Measurements from ENCODE around the gene NDRG3.

DNA sequence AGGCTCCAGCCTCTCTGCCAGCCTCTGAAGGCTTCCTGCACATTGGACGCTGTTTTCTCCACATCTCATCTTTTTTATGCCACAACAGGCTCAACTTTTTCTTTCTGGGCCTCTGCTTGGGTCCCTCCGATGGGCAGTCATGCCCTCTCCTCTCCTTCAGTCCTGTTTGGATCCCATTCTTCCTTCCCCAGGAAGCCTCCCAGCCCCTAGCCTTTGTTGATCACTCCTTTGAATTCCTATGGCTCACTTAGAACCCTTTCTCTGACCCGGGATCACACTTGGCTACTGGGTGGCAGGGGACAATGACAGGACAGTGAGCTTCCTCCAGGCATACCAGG lies 104.4 kb downstream of the NDRG3 start:
- TF ChIP-seq TAF1 (IDR thresholded peaks at IDR 0.05; ENCODE audit: low read depth) (no peak), POLR2AphosphoS5 (IDR thresholded peaks at IDR 0.05) (no peak), EP300 (conservative IDR thresholded peaks at IDR 0.05; ENCODE audit: poor library complexity, severe bottlenecking) (no peak)
- TF ChIP-seq, protein P1, sequence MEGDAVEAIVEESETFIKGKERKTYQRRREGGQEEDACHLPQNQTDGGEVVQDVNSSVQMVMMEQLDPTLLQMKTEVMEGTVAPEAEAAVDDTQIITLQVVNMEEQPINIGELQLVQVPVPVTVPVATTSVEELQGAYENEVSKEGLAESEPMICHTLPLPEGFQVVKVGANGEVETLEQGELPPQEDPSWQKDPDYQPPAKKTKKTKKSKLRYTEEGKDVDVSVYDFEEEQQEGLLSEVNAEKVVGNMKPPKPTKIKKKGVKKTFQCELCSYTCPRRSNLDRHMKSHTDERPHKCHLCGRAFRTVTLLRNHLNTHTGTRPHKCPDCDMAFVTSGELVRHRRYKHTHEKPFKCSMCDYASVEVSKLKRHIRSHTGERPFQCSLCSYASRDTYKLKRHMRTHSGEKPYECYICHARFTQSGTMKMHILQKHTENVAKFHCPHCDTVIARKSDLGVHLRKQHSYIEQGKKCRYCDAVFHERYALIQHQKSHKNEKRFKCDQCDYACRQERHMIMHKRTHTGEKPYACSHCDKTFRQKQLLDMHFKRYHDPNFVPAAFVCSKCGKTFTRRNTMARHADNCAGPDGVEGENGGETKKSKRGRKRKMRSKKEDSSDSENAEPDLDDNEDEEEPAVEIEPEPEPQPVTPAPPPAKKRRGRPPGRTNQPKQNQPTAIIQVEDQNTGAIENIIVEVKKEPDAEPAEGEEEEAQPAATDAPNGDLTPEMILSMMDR (IDR thresholded peaks at IDR 0.05; ENCODE audit: poor library complexity, severe bottlenecking), result no peak
